Stomach (tissue), 9 donors: Measurements from ENCODE around the gene RPL10A. TPM values are rescaled to one million over a fixed set of nuclear protein-coding genes. Genes with fewer than 3 reads are reported as not detected.

Experiments
- DNase-seq, 2 donors: peaks; one replicate each; pipeline versions ENCODE4 v3.0.0 to v3.0.0-alpha.2; 2013 to 2019
- H3K27ac ChIP-seq, 5 donors: fragments of 200-600 bp in 4 of 5; sonication (generic) in 4 of 5; one replicate each; pipeline ENCODE4 v1.5.1; 2013 to 2019; ENCODE audit warnings: mild to moderate bottlenecking in 1 of 5, moderate library complexity in 1 of 5
- H3K27me3 ChIP-seq, 3 donors: fragments of 200-600 bp; sonication (generic); one replicate each; pipeline ENCODE4 v1.5.1; 2017 to 2019; ENCODE audit warnings: mixed run types in 1 of 3
- H3K36me3 ChIP-seq, 4 donors: fragments of 200-600 bp; sonication (generic); 1 replicate in 3 of 4; 2 replicates in 1 of 4; pipeline ENCODE4 v1.5.1; 2016 to 2019
- H3K4me1 ChIP-seq, 4 donors: fragments of 200-600 bp; sonication (generic); one replicate each; pipeline ENCODE4 v1.5.1; 2016 to 2019
- H3K4me3 ChIP-seq, 4 donors: fragments of 200-600 bp; sonication (generic) in 3 of 4; one replicate each; pipeline ENCODE4 v1.5.1; 2016 to 2019; ENCODE audit warnings: mild to moderate bottlenecking in 1 of 4
- H3K9me3 ChIP-seq, 4 donors: fragments of 200-600 bp; sonication (generic); one replicate each; pipeline ENCODE4 v1.5.1; 2016 to 2019
- CTCF ChIP-seq, 7 experiments: fragments of 450-650 bp in 4 of 7; fragments of 200-600 bp in 3 of 7; sonication (generic) in 3 of 7; IDR thresholded peaks; one replicate each; pipeline ENCODE4 v1.5.1; 2016 to 2019; ENCODE audit warnings: antibody characterized with exemption in 7 of 7, control low read depth in 2 of 7, mild to moderate bottlenecking in 1 of 7
- EP300 ChIP-seq: sonication (generic); formaldehyde crosslinking; IDR thresholded peaks from one replicate; pipeline ENCODE4 v1.6.1; 2017; ENCODE audit warnings: antibody characterized with exemption
- POLR2A ChIP-seq, 4 donors: fragments of 450-650 bp; IDR thresholded peaks; one replicate each; pipeline ENCODE4 v1.6.1; 2016; ENCODE audit warnings: antibody characterized with exemption in 4 of 4, control low read depth in 2 of 4, mild to moderate bottlenecking in 1 of 4, moderate library complexity in 1 of 4
- POLR2AphosphoS5 ChIP-seq, 3 donors: sonication (generic); formaldehyde crosslinking; IDR thresholded peaks; one replicate each; pipeline ENCODE4 v1.6.1; 2016; ENCODE audit warnings: antibody characterized with exemption in 3 of 3
- WGBS, 5 donors: extraction: QIAGEN DNeasy Blood & Tissue Kit in 3 of 5; methylation state at CpG; one replicate each; pipeline versions ENCODE4 v1.1.5 to v1.1.7; 2013 to 2018; 5-methylcytosine and 5-hydroxymethylcytosine counted together
- intact Hi-C: fragments of 100-400 bp; cut with DNase I; formaldehyde crosslinking; loops from one replicate; pipeline ENCODE4 v1.15.1; 2023; ENCODE audit warnings: low total_unique reads
- polyA plus RNA-seq, 3 donors: library from polyadenylated mRNA; stranded (reverse); fragments of 200-250 nt; gene quantifications; one replicate each; pipeline ENCODE4 v1.2.3, GENCODE V29; 2013
- total RNA-seq, 5 donors: library from RNA; depleted of rRNA; stranded (reverse); fragments of >200 nt; gene quantifications; one replicate each; pipeline versions ENCODE4 v1.1.0 to v1.2.3, GENCODE V29; 2014 to 2016
- donor health status: healthy with polysubstance abuse.
- donor health status: Bipolar disorder and iron deficiency.
- donor health status: healthy.

Gene RPL10A
- total and polyA plus RNA-seq, 8 donors: 584 to 2,710 (median 1,962) TPM

GRCh38 chr6:35476004-35476403 is 7.8 kb downstream of the RPL10A start:
- H3K9me3 ChIP-seq: no peaks in the 10 kb centered on the region
- no peak for TF ChIP-seq POLR2AphosphoS5 (IDR thresholded peaks at IDR 0.05)
- TF ChIP-seq CTCF (IDR thresholded peaks at IDR 0.05): no peak
- TF ChIP-seq POLR2A (IDR thresholded peaks at IDR 0.05): no peak
- no peak for TF ChIP-seq EP300
- 61 to 81% (median 73%) methylated on average over 7 to 14 of the region's 14 CpGs for WGBS, 5 donors
- intact Hi-C loops: no loop called here
- H3K27me3 ChIP-seq: no peaks in the 10 kb centered on the region
- no peak overlapping the region for H3K27ac ChIP-seq
- peaks cover under 1 to 24% (median 16%) of the 10 kb centered on the region in 4 donors for H3K4me1 ChIP-seq
- H3K4me3 ChIP-seq: no peak overlapping the region
- DNase-seq: no peak
- peaks cover 34 to 100% (median 94%) of the 10 kb centered on the region in 4 donors for H3K36me3 ChIP-seq

- TF ChIP-seq EP300 (no peak), POLR2AphosphoS5 (IDR thresholded peaks at IDR 0.05) (no peak), CTCF (IDR thresholded peaks at IDR 0.05) (no peak), POLR2A (IDR thresholded peaks at IDR 0.05) (no peak)
- H3K4me3 ChIP-seq: no peak overlapping the region
- no peaks in the 10 kb centered on the region for H3K27me3 ChIP-seq
- WGBS, 5 donors: 66 to 90% (median 82%) methylated on average over 3 to 8 of the region's 8 CpGs
- DNase-seq: no peak
- peaks cover 0 to 15% (median 11%) of the 10 kb centered on the region in 4 donors for H3K4me1 ChIP-seq
- peaks cover 29 to 96% (median 86%) of the 10 kb centered on the region in 4 donors for H3K36me3 ChIP-seq
- H3K9me3 ChIP-seq: no peaks in the 10 kb centered on the region
- no peak overlapping the region for H3K27ac ChIP-seq
- intact Hi-C loops: no loop called here
Observed at GRCh38 chr6:35477028-35477427, 8.8 kb downstream of the RPL10A start.

- Histone ChIP-seq H3K27me3 (no peaks in the 10 kb centered on the region), H3K36me3 (peaks cover 27 to 95% (median 83%) of the 10 kb centered on the region in 4 donors), H3K9me3 (no peaks in the 10 kb centered on the region), H3K4me1 (peaks cover 0 to 11% (median 6%) of the 10 kb centered on the region in 4 donors), H3K4me3 (no peak overlapping the region), H3K27ac (no peak overlapping the region)
- intact Hi-C loops: no loop called here
- no peak for TF ChIP-seq POLR2A (IDR thresholded peaks at IDR 0.05)
- no peak for TF ChIP-seq EP300
- TF ChIP-seq POLR2AphosphoS5 (IDR thresholded peaks at IDR 0.05): no peak
- no peak for TF ChIP-seq CTCF (IDR thresholded peaks at IDR 0.05)
- DNase-seq: no peak
- WGBS, 5 donors: 90 to 98% (median 94%) methylated on average over 5 of the region's 5 CpGs
Observed at GRCh38 chr6:35477551-35478179, 9.5 kb downstream of the RPL10A start.

- intact Hi-C loops: no loop called here
- TF ChIP-seq CTCF (IDR thresholded peaks at IDR 0.05) (no peak), POLR2AphosphoS5 (IDR thresholded peaks at IDR 0.05) (no peak), EP300 (no peak), POLR2A (IDR thresholded peaks at IDR 0.05) (no peak)
- H3K27me3 ChIP-seq: no peaks in the 10 kb centered on the region
- H3K9me3 ChIP-seq: no peaks in the 10 kb centered on the region
- H3K27ac ChIP-seq: no peak overlapping the region
- no peak for DNase-seq
- H3K4me1 ChIP-seq: peaks cover 0 to 11% (median 3%) of the 10 kb centered on the region in 4 donors
- 73 to 94% (median 91%) methylated on average over 3 to 7 of the region's 7 CpGs for WGBS, 5 donors
- H3K36me3 ChIP-seq: peaks cover 22 to 95% (median 82%) of the 10 kb centered on the region in 4 donors
- no peak overlapping the region for H3K4me3 ChIP-seq
Observed at GRCh38 chr6:35478259-35478658, 10.1 kb downstream of the RPL10A start.
